Measurements from ENCODE around the gene WDFY3.

Gene WDFY3

DNA sequence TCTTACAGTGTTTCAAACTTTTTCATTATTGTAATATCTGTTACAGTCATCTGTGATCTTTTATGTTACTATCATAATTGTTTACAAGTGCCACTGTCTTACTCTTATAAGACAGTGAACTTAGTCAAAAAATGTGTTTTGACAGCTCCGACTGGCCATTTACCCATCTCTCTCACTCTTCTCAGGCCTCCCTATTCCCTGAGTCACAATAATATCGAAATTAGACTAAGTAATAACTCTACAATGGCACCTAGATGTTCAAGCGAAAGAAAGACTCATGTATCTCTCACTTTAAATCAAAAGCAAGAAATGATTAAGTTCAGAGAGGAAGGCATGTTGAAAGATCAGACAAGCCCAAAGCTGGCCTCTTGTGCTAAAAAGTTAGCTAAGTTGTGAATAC lies 199.3 kb downstream of the WDFY3 start:
- TF ChIP-seq ZFX (IDR thresholded peaks at IDR 0.05): no peak
- TF ChIP-seq, protein P1, sequence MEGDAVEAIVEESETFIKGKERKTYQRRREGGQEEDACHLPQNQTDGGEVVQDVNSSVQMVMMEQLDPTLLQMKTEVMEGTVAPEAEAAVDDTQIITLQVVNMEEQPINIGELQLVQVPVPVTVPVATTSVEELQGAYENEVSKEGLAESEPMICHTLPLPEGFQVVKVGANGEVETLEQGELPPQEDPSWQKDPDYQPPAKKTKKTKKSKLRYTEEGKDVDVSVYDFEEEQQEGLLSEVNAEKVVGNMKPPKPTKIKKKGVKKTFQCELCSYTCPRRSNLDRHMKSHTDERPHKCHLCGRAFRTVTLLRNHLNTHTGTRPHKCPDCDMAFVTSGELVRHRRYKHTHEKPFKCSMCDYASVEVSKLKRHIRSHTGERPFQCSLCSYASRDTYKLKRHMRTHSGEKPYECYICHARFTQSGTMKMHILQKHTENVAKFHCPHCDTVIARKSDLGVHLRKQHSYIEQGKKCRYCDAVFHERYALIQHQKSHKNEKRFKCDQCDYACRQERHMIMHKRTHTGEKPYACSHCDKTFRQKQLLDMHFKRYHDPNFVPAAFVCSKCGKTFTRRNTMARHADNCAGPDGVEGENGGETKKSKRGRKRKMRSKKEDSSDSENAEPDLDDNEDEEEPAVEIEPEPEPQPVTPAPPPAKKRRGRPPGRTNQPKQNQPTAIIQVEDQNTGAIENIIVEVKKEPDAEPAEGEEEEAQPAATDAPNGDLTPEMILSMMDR (conservative IDR thresholded peaks at IDR 0.05): no peak
- H3K27ac ChIP-seq: no peak overlapping the region

DNA sequence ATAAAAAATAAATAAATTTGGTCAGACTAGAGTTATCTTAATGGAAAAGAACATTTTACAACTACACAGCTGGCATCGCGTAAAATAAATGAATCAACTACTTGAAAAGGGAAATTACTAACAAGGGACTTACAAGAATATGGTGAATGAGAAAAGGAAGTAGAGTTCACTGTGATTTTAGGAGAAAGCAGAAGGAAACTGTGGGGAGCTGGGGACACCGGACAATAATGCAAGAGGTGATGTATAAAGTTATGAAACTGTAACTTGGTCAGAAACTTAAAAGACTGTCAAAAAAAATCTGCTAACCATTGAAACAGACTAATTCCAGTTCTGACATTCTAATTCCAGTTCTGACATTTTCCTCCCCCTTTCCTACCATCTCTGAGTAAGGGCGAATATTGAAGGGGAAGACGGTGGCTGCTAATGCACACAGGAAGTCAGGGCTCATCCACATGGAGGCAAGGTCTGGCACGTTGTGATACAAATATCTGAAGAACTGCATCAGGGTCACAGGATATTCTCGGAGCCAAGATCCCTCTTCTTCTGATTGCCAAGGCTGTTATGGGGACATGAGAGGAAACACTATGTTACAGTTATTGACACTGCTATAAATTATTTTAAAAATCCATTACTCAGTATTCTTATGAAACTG lies 213.0 kb downstream of the WDFY3 start:
- TF ChIP-seq, protein P1 (conservative IDR thresholded peaks at IDR 0.05): no peak
- TF ChIP-seq ZFX (IDR thresholded peaks at IDR 0.05): no peak
- no peak overlapping the region for H3K27ac ChIP-seq

DNA sequence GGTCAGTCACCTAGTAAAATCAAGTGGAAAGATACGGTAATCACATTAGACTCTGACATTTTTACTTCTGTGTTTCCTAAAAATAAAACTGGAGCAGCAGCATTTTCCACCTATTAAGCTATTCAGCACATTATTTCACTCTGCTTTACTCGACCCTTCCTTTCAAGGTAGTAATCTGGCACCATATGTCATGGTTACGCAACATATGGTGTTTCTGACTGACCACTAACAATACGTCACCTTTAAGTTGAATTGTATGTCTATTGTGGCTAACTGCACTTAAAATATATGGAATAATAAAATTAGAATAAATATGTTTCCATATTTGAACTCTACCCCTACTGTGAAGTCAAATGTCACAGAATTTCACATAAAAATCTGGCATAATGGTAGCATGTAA lies 214.8 kb downstream of the WDFY3 start:
- no peak overlapping the region for H3K27ac ChIP-seq
- no peak for TF ChIP-seq ZFX (IDR thresholded peaks at IDR 0.05)
- TF ChIP-seq, protein P1 (conservative IDR thresholded peaks at IDR 0.05): no peak

DNA sequence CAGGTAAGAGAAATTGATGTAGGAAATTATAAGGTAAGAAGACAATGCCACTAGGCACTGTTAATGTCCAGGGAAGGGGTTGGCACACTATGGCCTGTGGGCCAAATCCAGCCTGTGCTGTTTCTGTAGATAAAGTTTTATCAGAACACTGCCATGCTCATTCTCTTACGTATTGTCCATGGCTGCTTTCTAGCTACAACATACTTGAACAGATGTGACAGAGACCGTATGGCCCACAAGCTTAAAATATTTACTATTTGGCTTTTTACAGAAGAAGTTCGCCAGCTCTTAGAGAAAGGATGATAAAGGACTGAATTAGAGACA lies 215.6 kb downstream of the WDFY3 start:
- H3K27ac ChIP-seq: no peak overlapping the region
- no peak for TF ChIP-seq ZFX (IDR thresholded peaks at IDR 0.05)
- TF ChIP-seq, protein P1 (conservative IDR thresholded peaks at IDR 0.05): no peak

DNA sequence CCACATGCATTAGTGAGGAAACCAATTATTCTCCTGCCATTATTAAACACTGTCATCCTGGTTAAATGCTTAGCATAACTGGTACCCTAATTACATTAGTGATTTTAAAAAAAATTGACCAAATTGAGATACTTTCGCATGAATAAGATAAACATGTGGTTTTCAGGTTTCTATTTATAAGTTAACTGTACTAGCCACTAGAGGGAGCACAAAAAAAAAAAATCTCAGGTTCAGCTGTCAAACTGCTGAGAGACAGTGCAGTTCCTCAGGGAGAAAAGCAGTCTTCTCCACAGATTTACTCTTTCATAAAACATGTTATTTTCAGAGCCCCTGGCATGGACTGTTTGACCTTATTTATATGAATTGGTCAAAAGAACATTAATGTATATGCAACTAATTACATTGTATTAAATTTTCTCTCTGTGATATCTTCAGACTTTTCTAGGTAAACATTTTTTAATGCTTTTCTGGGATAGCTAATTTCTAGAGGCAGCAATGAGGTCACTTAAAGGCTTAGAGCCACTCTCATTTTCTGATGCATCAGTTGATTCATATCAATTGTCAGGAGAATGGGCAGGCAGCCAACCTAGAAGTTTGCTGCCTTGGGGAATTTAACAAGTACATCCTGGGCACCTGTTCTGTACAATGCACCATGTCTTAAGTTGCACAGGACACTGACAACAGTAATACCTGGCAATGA lies 216.1 kb downstream of the WDFY3 start:
- TF ChIP-seq, protein P1 (conservative IDR thresholded peaks at IDR 0.05): peak; percentile 76
- no peak for TF ChIP-seq ZFX (IDR thresholded peaks at IDR 0.05)
- no peak overlapping the region for H3K27ac ChIP-seq

DNA sequence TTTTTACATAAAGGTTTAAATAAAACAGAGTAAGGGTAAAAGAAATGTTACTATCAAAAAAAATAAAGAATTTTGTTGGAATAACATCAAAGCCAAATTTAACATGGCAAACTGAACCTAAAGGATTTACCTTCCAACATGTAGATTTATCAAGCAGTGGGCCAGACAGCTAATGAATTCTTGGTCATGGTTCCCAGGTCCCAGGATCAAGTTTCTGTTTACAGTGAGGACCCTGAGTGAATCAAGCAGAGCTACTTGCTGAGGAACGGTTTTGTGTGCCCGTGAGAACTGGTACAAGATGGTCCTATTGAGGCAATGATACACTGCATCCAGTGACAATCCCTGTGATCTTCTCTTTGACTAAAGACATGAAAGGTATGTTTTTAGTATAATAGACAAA lies 226.4 kb downstream of the WDFY3 start:
- no peak overlapping the region for H3K27ac ChIP-seq
- TF ChIP-seq, protein P1 (conservative IDR thresholded peaks at IDR 0.05): no peak
- no peak for TF ChIP-seq ZFX (IDR thresholded peaks at IDR 0.05)

DNA sequence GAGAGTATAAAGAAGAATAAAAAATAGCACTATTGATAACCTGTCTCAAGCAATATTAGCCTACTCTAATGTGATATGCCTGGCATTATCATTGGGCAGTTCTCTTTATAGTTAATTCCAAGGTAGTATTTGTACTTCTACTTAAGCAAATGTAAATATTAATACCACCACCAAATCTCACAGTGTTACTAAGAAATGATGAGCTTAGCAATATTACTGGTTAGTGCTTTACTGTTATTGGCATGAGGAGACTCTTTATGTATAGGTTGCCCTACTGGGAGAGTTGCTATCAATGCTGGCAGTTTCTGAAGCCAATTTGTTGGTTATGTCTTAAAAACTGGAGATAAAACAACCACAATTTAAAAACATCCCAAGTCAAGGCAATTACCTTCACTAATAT lies 227.9 kb downstream of the WDFY3 start:
- no peak overlapping the region for H3K27ac ChIP-seq
- TF ChIP-seq, protein P1 (conservative IDR thresholded peaks at IDR 0.05): no peak
- TF ChIP-seq ZFX (IDR thresholded peaks at IDR 0.05): no peak

Data from C4-2B (cell line).